K562 (cell line): ENCODE measurements around the gene AIPL1. TPM values are rescaled to one million over a fixed set of nuclear protein-coding genes. Genes with fewer than 3 reads are reported as not detected.

Source experiments
- ATAC-seq: fragments of 200-7000 bp; cut with Tn5 transposase; 3 replicates; pipeline ENCODE4 v1.9.1; 2020; ENCODE audit warnings: moderate library complexity
- BruUV-seq: library from RNA; stranded (reverse); fragments of 400-500 nt; replicated peaks from 2 replicates; lab custom pipeline; 2021; lab: Mats Ljungman, UMichigan
- CTCF ChIA-PET: fragments of 300-600 bp; formaldehyde crosslinking; extraction: SDS; loops from one replicate; lab custom pipeline; 2021; ENCODE audit warnings: low intra/inter-chr PET ratio; lab: Yijun Ruan, JAX
- POLR2A ChIA-PET: fragments of 300-600, 350-650 bp; sonication (Branson Sonifier 250); formaldehyde crosslinking; extraction: SDS; loops from one replicate; lab custom pipeline; 2021; ENCODE audit warnings: antibody characterized with exemption, inconsistent platforms; lab: Yijun Ruan, JAX
- DNase-seq, 4 experiments: peaks; one replicate each; pipeline versions ENCODE4 v3.0.0 to v3.0.0-alpha.2; 2011 to 2018; ENCODE audit warnings: low spot score in 3 of 4, mixed read lengths in 3 of 4; ENCODE audit errors: extremely low read depth in 1 of 4
- FAIRE-seq: peaks from 2 replicates; lab custom pipeline; 2011; peaks lifted over from hg19 to GRCh38; lab: Jason Lieb, UNC
- H2AFZ ChIP-seq: 2 replicates; pipeline ENCODE4 v1.6.0; 2011; ENCODE audit warnings: low read depth, low read length, control low read depth, inconsistent platforms
- H3K27ac ChIP-seq: fragments of 200-600 bp; 3 replicates; pipeline ENCODE4 v1.8.0; 2011; ENCODE audit warnings: low read depth, mild to moderate bottlenecking, control low read depth, inconsistent platforms, low read length, moderate library complexity, mixed read lengths; ENCODE audit errors: extremely low read depth
- H3K27me3 ChIP-seq, 2 experiments: fragments of 300-600 bp in 1 of 2; 2 replicates in 1 of 2; 3 replicates in 1 of 2; pipeline versions ENCODE4 v1.6.0 to v1.8.0; 2011; ENCODE audit warnings: inconsistent platforms in 2 of 2, low read length in 2 of 2, mild to moderate bottlenecking in 1 of 2, mixed read lengths in 1 of 2, moderate library complexity in 1 of 2; ENCODE audit not compliant: control insufficient read depth in 2 of 2, insufficient read depth in 2 of 2
- H3K36me3 ChIP-seq: fragments of 300-600 bp; 3 replicates; pipeline ENCODE4 v1.8.0; 2011; ENCODE audit warnings: mild to moderate bottlenecking, low read length, inconsistent platforms; ENCODE audit not compliant: control insufficient read depth, insufficient read depth
- H3K4me1 ChIP-seq, 2 experiments: fragments of 200-600 bp in 1 of 2; replicated peaks in 1 of 2; 2 replicates in 1 of 2; 3 replicates in 1 of 2; pipeline versions ENCODE4 v1.5.1 to v1.8.0; 2011; ENCODE audit warnings: inconsistent platforms in 2 of 2, low read length in 2 of 2, mild to moderate bottlenecking in 1 of 2, mixed read lengths in 1 of 2, moderate library complexity in 1 of 2; ENCODE audit not compliant: control insufficient read depth in 2 of 2, insufficient read depth in 2 of 2
- H3K4me2 ChIP-seq: 2 replicates; pipeline ENCODE4 v1.6.1; 2011; ENCODE audit warnings: low read length, control low read depth, inconsistent platforms, mixed read lengths; ENCODE audit not compliant: insufficient read depth
- H3K4me3 ChIP-seq: fragments of 200-600 bp; sonication (generic), shearing (Covaris generic); 2 replicates; pipeline ENCODE4 v1.5.1; 2016; ENCODE audit warnings: control low read depth, inconsistent platforms
- H3K79me2 ChIP-seq: fragments of 200-600 bp; 3 replicates; pipeline ENCODE4 v1.8.0; 2011; ENCODE audit warnings: low read length, inconsistent platforms; ENCODE audit not compliant: control insufficient read depth, insufficient read depth
- H3K9ac ChIP-seq, 2 experiments: 2 replicates each; pipeline versions ENCODE4 v1.6.0 to v1.6.1; 2011; ENCODE audit warnings: low read depth in 2 of 2, low read length in 2 of 2, control low read depth in 1 of 2, inconsistent platforms in 1 of 2, mild to moderate bottlenecking in 1 of 2, mixed read lengths in 1 of 2; ENCODE audit not compliant: insufficient read depth in 1 of 2
- H3K9me1 ChIP-seq: one replicate; pipeline ENCODE4 v1.6.0; 2011; ENCODE audit warnings: inconsistent platforms, mild to moderate bottlenecking, low read length, moderate library complexity; ENCODE audit not compliant: control insufficient read depth, insufficient read depth
- H3K9me3 ChIP-seq: replicated peaks from 2 replicates; pipeline ENCODE4 v1.5.1; 2011; ENCODE audit warnings: low read depth, low read length, inconsistent platforms; ENCODE audit not compliant: control insufficient read depth, insufficient read depth
- H4K20me1 ChIP-seq: replicated peaks from 2 replicates; pipeline ENCODE4 v1.6.1; 2011; ENCODE audit warnings: low read length, inconsistent platforms, mixed read lengths; ENCODE audit not compliant: control insufficient read depth, insufficient read depth
- UBTF ChIP-seq, 2 experiments: IDR thresholded peaks; 2 replicates each; pipeline ENCODE4 v1.6.1; 2012; ENCODE audit warnings: improper control_type of control experiment in 2 of 2, low read depth in 2 of 2, low read length in 2 of 2, borderline replicate concordance in 1 of 2
- WGBS: fragments of 100-300 bp; shearing (Covaris generic); methylation state at CpG from one replicate; pipeline ENCODE4 v1.1.6; 2016; ENCODE audit warnings: low coverage, mixed read lengths; ENCODE audit not compliant: insufficient coverage; ENCODE audit errors: missing lambda C conversion rate; 5-methylcytosine and 5-hydroxymethylcytosine counted together
- in situ Hi-C: fragments of 300-500 bp; cut with MboI; formaldehyde crosslinking; loops from 4 replicates; pipeline ENCODE4 v1.15.0; 2018; ENCODE audit warnings: inconsistent platforms, mixed read lengths
- intact Hi-C: fragments of 100-400 bp; cut with micrococcal nuclease; formaldehyde crosslinking; loops from 2 replicates; pipeline ENCODE4 v1.14.2; 2022
- polyA plus RNA-seq, 8 experiments: library from polyadenylated mRNA; depleted of rRNA in 4 of 8; stranded (reverse) in 5 of 8; unstranded in 3 of 8; fragments of >200 nt; fragmentation: Nextera tagmentation in 2 of 8; fragmentation: Illumina TruSeq in 1 of 8; extraction: Ambion mirVana in 2 of 8; extraction: Trizol in 1 of 8; gene quantifications; 2 replicates each; pipeline versions ENCODE4 v1.2.1 to v1.2.3, GENCODE V29; 2011 to 2014; ENCODE audit warnings: inconsistent platforms in 1 of 8, missing spikeins in 1 of 8
- total RNA-seq, 7 experiments: library from RNA; depleted of rRNA in 6 of 7; stranded (reverse); fragments of >200 nt in 6 of 7; fragmentation: Illumina TruSeq in 2 of 7; extraction: Trizol in 2 of 7; gene quantifications; 2 replicates each; pipeline versions ENCODE4 v1.2.1 to v1.2.3, GENCODE V29; 2011 to 2021; ENCODE audit warnings: low replicate concordance in 1 of 7
- TF ChIP-seq, protein P1 (sequence below), 2 experiments: fragments of 450-650 bp; formaldehyde crosslinking in 1 of 2; IDR thresholded peaks; 2 replicates each; pipeline versions ENCODE4 v1.4.0 to v1.6.1; 2014 to 2020; ENCODE audit warnings: mild to moderate bottlenecking in 2 of 2, borderline replicate concordance in 1 of 2, low read depth in 1 of 2

The AIPL1 gene
- total and polyA plus RNA-seq, 9 of the 15 experiments (the other 6 are each of a cell fraction or from before 2014, with no cell fraction given) = not detected

DNA sequence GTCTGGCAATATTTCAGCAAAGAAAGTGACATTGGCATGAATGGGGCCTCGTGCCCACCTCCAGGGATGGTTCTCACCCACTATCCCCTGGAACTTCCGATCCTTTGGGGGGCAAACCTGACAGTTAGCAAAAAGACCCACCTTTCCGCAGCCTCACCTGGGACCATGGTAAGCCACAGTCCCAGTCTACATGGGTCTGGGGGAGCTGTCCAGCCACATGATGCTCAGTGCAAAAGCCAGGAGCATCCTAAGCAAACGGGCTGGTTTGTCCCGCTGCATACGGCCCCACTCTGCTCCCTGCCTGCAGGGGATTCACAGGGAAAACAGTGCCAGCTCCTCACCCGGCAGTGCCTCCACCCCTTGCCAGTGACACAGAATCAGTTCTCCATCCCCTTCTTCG is 19.3 kb downstream of the AIPL1 start:
- no peaks in the 10 kb centered on the region for H3K9me3 ChIP-seq
- no peak overlapping the region for H2AFZ ChIP-seq
- 0% methylated on average over 8 of the region's 8 CpGs for WGBS
- no peaks in the 10 kb centered on the region for H4K20me1 ChIP-seq
- H3K36me3 ChIP-seq = no peaks in the 10 kb centered on the region
- no peak overlapping the region for H3K4me2 ChIP-seq
- no peak overlapping the region for H3K27ac ChIP-seq
- FAIRE-seq (no peak), DNase-seq (no peak), ATAC-seq (no peak)
- in situ Hi-C loops (loop anchor here (25.0 kb wide), 1 partner anchor 703 kb away; no protein-coding TSS in a partner anchor), intact Hi-C loops (no loop called here)
- H3K9ac ChIP-seq = no peak overlapping the region
- H3K4me1 ChIP-seq = no peaks in the 10 kb centered on the region
- H3K27me3 ChIP-seq = peaks cover 2 to 31% of the 10 kb centered on the region in 2 experiments; a peak in 3 of 5 replicates
- H3K9me1 ChIP-seq = no peaks in the 10 kb centered on the region
- ChIA-PET POLR2A (no interaction called here), CTCF (no interaction called here)
- no peak overlapping the region for H3K4me3 ChIP-seq
- no TSS peak for BruUV-seq
- TF ChIP-seq, protein P1, sequence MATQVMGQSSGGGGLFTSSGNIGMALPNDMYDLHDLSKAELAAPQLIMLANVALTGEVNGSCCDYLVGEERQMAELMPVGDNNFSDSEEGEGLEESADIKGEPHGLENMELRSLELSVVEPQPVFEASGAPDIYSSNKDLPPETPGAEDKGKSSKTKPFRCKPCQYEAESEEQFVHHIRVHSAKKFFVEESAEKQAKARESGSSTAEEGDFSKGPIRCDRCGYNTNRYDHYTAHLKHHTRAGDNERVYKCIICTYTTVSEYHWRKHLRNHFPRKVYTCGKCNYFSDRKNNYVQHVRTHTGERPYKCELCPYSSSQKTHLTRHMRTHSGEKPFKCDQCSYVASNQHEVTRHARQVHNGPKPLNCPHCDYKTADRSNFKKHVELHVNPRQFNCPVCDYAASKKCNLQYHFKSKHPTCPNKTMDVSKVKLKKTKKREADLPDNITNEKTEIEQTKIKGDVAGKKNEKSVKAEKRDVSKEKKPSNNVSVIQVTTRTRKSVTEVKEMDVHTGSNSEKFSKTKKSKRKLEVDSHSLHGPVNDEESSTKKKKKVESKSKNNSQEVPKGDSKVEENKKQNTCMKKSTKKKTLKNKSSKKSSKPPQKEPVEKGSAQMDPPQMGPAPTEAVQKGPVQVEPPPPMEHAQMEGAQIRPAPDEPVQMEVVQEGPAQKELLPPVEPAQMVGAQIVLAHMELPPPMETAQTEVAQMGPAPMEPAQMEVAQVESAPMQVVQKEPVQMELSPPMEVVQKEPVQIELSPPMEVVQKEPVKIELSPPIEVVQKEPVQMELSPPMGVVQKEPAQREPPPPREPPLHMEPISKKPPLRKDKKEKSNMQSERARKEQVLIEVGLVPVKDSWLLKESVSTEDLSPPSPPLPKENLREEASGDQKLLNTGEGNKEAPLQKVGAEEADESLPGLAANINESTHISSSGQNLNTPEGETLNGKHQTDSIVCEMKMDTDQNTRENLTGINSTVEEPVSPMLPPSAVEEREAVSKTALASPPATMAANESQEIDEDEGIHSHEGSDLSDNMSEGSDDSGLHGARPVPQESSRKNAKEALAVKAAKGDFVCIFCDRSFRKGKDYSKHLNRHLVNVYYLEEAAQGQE (IDR thresholded peaks at IDR 0.05; ENCODE audit: borderline replicate concordance) = 0 out of 2 replicates have a peak, but pooled peaks have one; percentile 5
- TF ChIP-seq, protein P1 (CRISPR knock-in tag; IDR thresholded peaks at IDR 0.05; ENCODE audit: low read depth) = no peak
- no peak for TF ChIP-seq UBTF (IDR thresholded peaks at IDR 0.05; ENCODE audit: borderline replicate concordance in 1 of 2, low read depth in 2 of 2, low read length in 2 of 2)
- no peaks in the 10 kb centered on the region for H3K79me2 ChIP-seq
